HuH-7 (cell line): ENCODE results near the gene CCDC15.
"Not testable (repeated sequence)": the region's sequence is repeated elsewhere in the genome, so short reads cannot be mapped to it uniquely, and the experiment has no call there.

Source experiments
- DNase-seq: peaks from one replicate; pipeline ENCODE4 v3.0.0; 2011; ENCODE audit warnings: low spot score

CCDC15 gene

GRCh38 chr11:125082040-125082439 is 128.0 kb downstream of the CCDC15 start:
- no peak for DNase-seq

DNA sequence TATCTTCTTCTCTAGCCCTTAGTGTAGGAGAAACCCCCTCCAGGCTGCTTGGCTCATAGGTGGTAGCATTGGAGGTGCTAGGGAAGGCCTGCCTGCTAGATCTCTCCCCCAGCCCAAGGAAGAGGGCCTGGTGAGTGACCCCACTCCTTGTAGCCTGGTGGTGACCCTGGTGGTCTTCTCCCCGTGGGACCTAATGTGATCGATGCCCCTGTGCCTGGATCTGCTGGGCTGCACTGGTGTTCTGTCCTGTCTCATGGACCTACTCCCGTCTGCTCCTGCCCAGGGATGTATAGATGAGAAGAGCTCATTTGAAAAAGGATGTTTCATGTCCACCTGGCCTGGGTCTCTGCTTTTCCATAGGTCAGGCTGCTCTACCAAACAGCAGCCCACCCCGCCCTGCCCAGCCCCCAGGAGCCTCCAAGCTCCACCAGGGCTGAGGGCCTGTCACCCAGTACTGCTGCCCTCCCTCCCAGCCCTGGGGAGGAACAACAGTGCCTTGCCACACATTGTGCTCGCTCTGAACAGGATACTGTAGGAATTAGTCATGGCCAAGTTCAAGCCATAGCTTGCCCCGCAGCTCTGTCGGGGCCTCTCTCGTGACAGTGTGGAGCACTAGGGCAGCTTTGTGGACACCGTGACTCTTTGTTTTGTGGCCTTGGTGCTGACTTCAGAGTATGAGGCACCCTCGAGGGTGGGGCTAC is 128.8 kb downstream of the CCDC15 start:
- no peak for DNase-seq

DNA sequence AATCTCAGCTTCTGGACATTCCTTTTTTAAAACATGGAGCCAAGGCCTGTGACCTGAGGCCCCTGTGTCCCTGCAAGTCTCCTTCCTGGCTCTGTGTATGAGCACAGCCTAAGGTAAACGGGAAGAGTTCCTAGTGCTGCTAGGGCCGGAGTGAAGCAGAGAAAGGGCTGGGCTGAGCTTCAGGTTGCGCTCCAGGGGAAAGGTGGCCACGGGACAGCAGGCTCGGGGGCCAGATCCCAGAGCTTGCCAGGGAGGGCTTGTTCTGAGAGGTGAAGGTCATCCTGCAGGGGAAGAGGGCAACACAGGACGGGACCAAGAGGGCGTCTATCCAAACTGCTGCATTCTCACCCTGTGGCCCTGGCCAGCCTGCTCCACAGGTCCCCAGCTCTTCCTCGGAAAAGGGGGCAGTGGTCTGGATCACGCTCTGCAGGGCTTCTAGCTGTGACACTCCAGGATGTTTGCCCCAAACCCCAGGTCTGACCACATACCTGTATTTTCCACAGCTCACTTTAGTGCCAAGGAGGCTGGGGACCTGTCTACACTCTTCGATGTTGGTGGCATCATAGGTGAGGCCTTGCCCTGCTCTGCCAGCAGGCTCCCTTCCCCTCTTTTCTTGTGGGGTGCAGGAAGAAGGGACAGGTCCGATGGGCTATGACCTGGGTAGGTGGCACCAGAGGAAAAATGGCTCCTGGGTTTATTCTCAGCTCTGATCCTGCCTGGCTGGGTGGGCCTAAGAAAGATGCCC is 129.5 kb downstream of the CCDC15 start:
- DNase-seq: no peak

DNA sequence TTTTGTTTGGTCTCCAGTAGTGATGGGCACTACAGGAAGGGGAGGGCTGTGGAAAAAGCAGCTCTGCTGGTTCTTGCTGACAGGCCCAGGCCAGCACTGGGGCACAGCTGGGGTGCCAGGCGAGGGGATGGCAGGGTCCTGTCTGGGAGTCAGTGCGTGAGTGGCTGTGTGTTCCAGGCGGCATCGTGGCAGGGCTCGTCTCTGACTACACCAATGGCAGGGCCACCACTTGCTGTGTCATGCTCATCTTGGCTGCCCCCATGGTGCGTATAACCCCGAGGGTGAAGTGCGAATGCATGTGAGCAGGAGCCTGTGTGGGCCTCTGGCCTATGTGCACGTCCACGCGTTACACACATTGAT is 130.0 kb downstream of the CCDC15 start:
- DNase-seq: no peak

DNA sequence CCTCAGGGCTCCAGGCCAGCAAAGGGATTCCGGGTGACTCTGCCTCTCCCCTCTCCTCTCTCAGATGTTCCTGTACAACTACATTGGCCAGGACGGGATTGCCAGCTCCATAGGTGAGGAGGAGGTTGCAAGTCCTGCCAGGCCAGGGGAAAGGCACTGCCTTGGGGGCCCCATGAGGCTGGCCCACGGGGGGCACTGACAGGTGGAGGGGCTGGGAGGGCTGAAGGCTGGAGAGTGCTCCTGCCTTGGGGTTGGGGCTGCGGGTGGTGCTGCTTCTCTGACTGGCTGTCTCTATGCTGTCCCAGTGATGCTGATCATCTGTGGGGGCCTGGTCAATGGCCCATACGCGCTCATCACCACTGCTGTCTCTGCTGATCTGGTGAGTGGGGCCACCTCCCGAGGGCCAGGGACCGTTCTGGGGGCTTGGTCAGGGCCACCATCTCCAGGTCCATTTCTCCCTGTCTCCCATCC is 130.8 kb downstream of the CCDC15 start:
- no peak for DNase-seq

GRCh38 chr11:125085301-125086081 is 131.5 kb downstream of the CCDC15 start:
- DNase-seq: no peak

DNA sequence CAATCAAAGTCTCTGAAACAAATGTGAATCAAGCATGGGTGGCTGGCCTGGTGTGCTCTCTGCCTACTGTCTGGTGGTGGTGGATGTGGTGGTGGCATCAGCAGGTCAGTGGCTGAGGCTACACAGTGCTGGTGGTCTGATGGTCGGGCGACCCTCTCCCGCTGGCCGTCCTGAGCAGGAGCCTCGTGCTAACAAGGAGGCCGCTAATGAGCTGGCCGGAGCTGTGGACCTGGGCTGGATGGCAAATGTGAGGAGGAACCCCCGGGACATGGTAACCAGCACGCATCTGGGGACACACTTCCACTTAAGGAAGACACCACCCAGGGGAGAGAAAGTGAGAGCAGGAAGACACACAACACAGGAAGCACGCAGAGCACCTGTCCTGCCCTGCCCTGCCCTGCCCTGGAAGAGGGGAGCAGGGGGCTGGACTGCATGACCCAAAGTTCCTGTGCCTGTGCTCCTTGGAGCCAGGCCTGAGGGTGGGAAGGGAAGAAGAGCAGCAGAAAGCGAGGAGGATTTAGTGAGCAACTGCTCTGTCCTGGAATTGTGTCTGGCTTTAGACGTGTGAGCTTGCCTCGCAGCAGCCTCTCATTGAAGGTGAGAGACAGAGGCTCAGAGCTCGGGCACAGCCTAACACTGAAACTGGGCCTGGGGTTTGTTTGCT is 132.8 kb downstream of the CCDC15 start:
- DNase-seq: no peak

- DNase-seq: no peak
Observed at GRCh38 chr11:125088123-125088522, 134.1 kb downstream of the CCDC15 start.

- no peak for DNase-seq
Observed at GRCh38 chr11:125088576-125089455, 134.8 kb downstream of the CCDC15 start.

DNA sequence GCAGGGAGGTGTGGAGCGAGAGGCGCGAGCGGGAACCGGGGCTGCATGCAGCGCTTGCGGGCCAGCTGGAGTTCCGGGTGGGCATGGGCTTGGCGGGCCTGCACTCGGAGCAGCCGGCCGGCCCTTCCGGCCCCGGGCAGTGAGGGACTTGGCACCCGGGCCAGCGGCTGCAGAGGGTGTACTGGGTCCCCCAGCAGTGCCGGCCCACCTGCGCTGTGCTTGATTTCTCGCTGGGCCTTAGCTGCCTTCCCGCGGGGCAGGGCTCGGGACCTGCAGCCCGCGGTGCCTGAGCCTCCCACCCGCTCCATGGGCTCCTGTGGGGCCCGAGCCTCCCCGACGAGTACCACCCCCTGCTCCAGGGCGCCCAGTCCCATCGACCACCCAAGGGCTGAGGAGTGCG is 135.5 kb downstream of the CCDC15 start:
- DNase-seq: not testable (repeated sequence)

DNA sequence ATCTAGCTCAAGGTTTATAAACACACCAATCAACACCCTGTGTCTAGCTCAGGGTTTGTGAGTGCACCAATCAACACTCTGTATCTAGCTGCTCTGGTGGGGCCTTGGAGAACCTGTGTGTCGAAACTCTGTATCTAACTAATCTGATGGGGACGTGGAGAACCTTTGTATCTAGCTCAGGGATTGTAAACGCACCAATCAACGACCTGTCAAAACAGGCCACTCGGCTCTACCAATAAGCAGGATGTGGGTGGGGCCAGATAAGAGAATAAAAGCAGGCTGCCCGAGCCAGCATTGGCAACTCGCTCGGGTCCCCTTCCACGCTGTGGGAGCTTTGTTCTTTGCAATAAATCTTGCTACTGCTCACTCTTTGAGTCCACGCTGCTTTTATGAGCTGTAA is 136.1 kb downstream of the CCDC15 start:
- not testable (repeated sequence) for DNase-seq

- no peak for DNase-seq
Observed at GRCh38 chr11:125090816-125091215, 136.8 kb downstream of the CCDC15 start.
